HFFc6 (cell line): Measurements from ENCODE around the gene TPCN1. TPM values are rescaled to one million over a fixed set of nuclear protein-coding genes. Genes with fewer than 3 reads are reported as not detected.

Source experiments
- DNase-seq: peaks from one replicate; pipeline ENCODE4 v3.0.0-alpha.2; 2018
- H3K27ac Mint-ChIP-seq: 2 replicates; pipeline ENCODE4 v1.8.0; 2020; ENCODE audit warnings: mild to moderate bottlenecking, mixed read lengths
- H3K27me3 Mint-ChIP-seq: 2 replicates; pipeline ENCODE4 v1.8.0; 2021; ENCODE audit warnings: mild to moderate bottlenecking, moderate library complexity, mixed read lengths; ENCODE audit not compliant: insufficient read depth
- H3K36me3 Mint-ChIP-seq: 2 replicates; pipeline ENCODE4 v1.8.0; 2021; ENCODE audit warnings: low read depth, mixed read lengths
- H3K4me1 Mint-ChIP-seq: 2 replicates; pipeline ENCODE4 v1.8.0; 2020; ENCODE audit warnings: low read depth, mixed read lengths
- H3K4me3 Mint-ChIP-seq: 2 replicates; pipeline ENCODE4 v1.8.0; 2020; ENCODE audit warnings: mild to moderate bottlenecking, moderate library complexity, mixed read lengths
- H3K9me3 Mint-ChIP-seq: 2 replicates; pipeline ENCODE4 v1.8.0; 2020; ENCODE audit warnings: mild to moderate bottlenecking, mixed read lengths
- CTCF ChIP-seq: fragments of 200-600 bp; sonication (generic); IDR thresholded peaks from 2 replicates; pipeline ENCODE4 v1.5.0; 2021; ENCODE audit warnings: antibody characterized with exemption, mild to moderate bottlenecking
- microRNA-seq: library from miRNA; unstranded; fragments of <30 nt; microRNA quantifications from one replicate; pipeline ENCODE4, GENCODE V29; 2019
- total RNA-seq, 6 experiments: library from RNA; stranded (reverse); fragmentation: NEBNext Ultra II Directional; extraction: Animal tissue kit (Norgen Biotek cat#: 25700); gene quantifications; 2 replicates in 1 of 6; 3 replicates in 5 of 6; pipeline ENCODE4 v1.2.3, GENCODE V29; 2021

Gene TPCN1
- total RNA-seq, 6 experiments from 2014 or later = 19.0 to 33.3 (median 20.6) TPM

- Mint-ChIP-seq H3K9me3 (no peaks in the 10 kb centered on the region), H3K27ac (no peak overlapping the region), H3K36me3 (no peaks in the 10 kb centered on the region), H3K4me1 (no peaks in the 10 kb centered on the region), H3K4me3 (no peak overlapping the region), H3K27me3 (peaks cover 5% of the 10 kb centered on the region)
- TF ChIP-seq CTCF = no peak
- DNase-seq = no peak
Observed at GRCh38 chr12:113346353-113346752, 125.1 kb downstream of the TPCN1 start.

GRCh38 chr12:113347107-113347506, 125.8 kb downstream of the TPCN1 start:
- H3K27me3 Mint-ChIP-seq = peaks cover 3% of the 10 kb centered on the region

GRCh38 chr12:113347892-113348291, 126.6 kb downstream of the TPCN1 start:
- no peak for TF ChIP-seq CTCF
- no peaks in the 10 kb centered on the region for H3K36me3 Mint-ChIP-seq
- no peak for DNase-seq
- H3K27me3 Mint-ChIP-seq = peaks cover 9% of the 10 kb centered on the region
- no peaks in the 10 kb centered on the region for H3K9me3 Mint-ChIP-seq
- no peak overlapping the region for H3K27ac Mint-ChIP-seq
- no peak overlapping the region for H3K4me3 Mint-ChIP-seq
- no peaks in the 10 kb centered on the region for H3K4me1 Mint-ChIP-seq

More at GRCh38 chr12:113347107-113347506, 125.8 kb downstream of the TPCN1 start:
- no peak overlapping the region for H3K4me3 Mint-ChIP-seq
- H3K9me3 Mint-ChIP-seq = no peaks in the 10 kb centered on the region
- H3K36me3 Mint-ChIP-seq = no peaks in the 10 kb centered on the region
- no peaks in the 10 kb centered on the region for H3K4me1 Mint-ChIP-seq
- no peak for TF ChIP-seq CTCF
- no peak overlapping the region for H3K27ac Mint-ChIP-seq
- DNase-seq = no peak

Small RNAs within 50 kb of the gene (microRNA-seq; reads per million reads assigned to microRNA genes)
- not detected for gene MIR6762

Other genes with a start within 250 kb of the TPCN1 start
- under 1 TPM; 0.28 to 0.63 (median 0.47) TPM for gene OAS2, start 242.9 kb upstream of the TPCN1 start, total RNA-seq
- not detected for gene DTX1, start 164.7 kb upstream of the TPCN1 start, total RNA-seq
- gene RASAL1, start 85.7 kb upstream of the TPCN1 start, total RNA-seq = not detected
- gene CFAP73, start 71.7 kb upstream of the TPCN1 start, total RNA-seq = under 1 TPM in 1 of 6 experiments, not detected in 5; 0.17 TPM
- 10 to 100 TPM; 60.1 to 71.0 (median 61.9) TPM for gene DDX54, start 36.0 kb upstream of the TPCN1 start, total RNA-seq
- gene RITA1, start 35.7 kb upstream of the TPCN1 start, total RNA-seq = 10 to 100 TPM; 18.0 to 20.9 (median 18.7) TPM
- gene SLC8B1, start 113.6 kb downstream of the TPCN1 start, total RNA-seq = 1 to 10 TPM; 5.8 to 6.7 (median 6.3) TPM
- 10 to 100 TPM; 49.8 to 64.3 (median 54.6) TPM for gene PLBD2, start 137.1 kb downstream of the TPCN1 start, total RNA-seq
- not detected for gene SDS, start 182.4 kb downstream of the TPCN1 start, total RNA-seq
- gene SDSL, start 200.9 kb downstream of the TPCN1 start, total RNA-seq = 10 to 100 TPM in 4 of 6 experiments, 1 to 10 TPM in 2; 8.5 to 11.6 (median 10.4) TPM